Measurements from ENCODE around the gene FAM13B.

- TF ChIP-seq POLR2AphosphoS5 (IDR thresholded peaks at IDR 0.05) = no peak
- no peak for TF ChIP-seq CTCF (IDR thresholded peaks at IDR 0.05)
- no peak for TF ChIP-seq EP300 (IDR thresholded peaks at IDR 0.05)
- no peak for TF ChIP-seq POLR2A (IDR thresholded peaks at IDR 0.05)
These were observed 38.3 kb downstream of the FAM13B start for GRCh38 chr5:137994556-137994955.
